Motor neuron (in vitro differentiated cells): ENCODE data around the gene GPR160. TPM values are rescaled to one million over a fixed set of nuclear protein-coding genes. Genes with fewer than 3 reads are reported as not detected.

Experiments used
- ATAC-seq, 8 experiments: fragments of 200-7000 bp; cut with Tn5 transposase; replicated peaks in 6 of 8; 2 replicates each; pipeline ENCODE4 v1.8.0; 2021; ENCODE audit warnings: mild to moderate bottlenecking in 8 of 8, moderate library complexity in 8 of 8
- H3K27ac ChIP-seq, 2 donors: fragments of 250-450 bp; sonication (Bioruptor Pico); 2 replicates each; pipeline ENCODE4 v1.9.0; 2021; ENCODE audit warnings: antibody characterized with exemption in 2 of 2, mild to moderate bottlenecking in 2 of 2, moderate library complexity in 1 of 2
- H3K4me1 ChIP-seq, 2 donors: fragments of 250-450 bp; sonication (Bioruptor Pico); replicated peaks in 1 of 2; 2 replicates each; pipeline ENCODE4 v1.6.1; 2021; ENCODE audit warnings: antibody characterized with exemption in 2 of 2, mild to moderate bottlenecking in 2 of 2, moderate library complexity in 1 of 2
- H3K4me3 ChIP-seq, 5 donors: fragments of 250-450 bp; sonication (Bioruptor Pico); 2 replicates each; pipeline ENCODE4 v1.9.0; 2021; ENCODE audit warnings: antibody characterized with exemption in 5 of 5, mild to moderate bottlenecking in 5 of 5, moderate library complexity in 4 of 5
- WGBS, 10 experiments: fragments of 450-650 bp; shearing (Covaris generic); methylation state at CpG; one replicate each; pipeline ENCODE4 v1.0.0; 2022; 5-methylcytosine and 5-hydroxymethylcytosine counted together
- in situ Hi-C, 9 experiments: fragments of 400-800 bp; cut with MboI; loops; one replicate each; pipeline ENCODE4 v1.15.0; 2021; ENCODE audit warnings: low sequenced_read_pairs in 9 of 9, low pct_unique_long_range_greater_than_20kb in 2 of 9; ENCODE audit not compliant: unreplicated experiment in 9 of 9
- total RNA-seq, 8 experiments: library from RNA; unstranded; fragments of 300-600 nt; gene quantifications; 2 replicates each; pipeline versions ENCODE4 v1.2.3 to v1.2.4, GENCODE V29; 2022

The GPR160 gene
- total RNA-seq, 8 experiments from 2014 or later: 0.38 to 4.8 (median 1.8) TPM

DNA sequence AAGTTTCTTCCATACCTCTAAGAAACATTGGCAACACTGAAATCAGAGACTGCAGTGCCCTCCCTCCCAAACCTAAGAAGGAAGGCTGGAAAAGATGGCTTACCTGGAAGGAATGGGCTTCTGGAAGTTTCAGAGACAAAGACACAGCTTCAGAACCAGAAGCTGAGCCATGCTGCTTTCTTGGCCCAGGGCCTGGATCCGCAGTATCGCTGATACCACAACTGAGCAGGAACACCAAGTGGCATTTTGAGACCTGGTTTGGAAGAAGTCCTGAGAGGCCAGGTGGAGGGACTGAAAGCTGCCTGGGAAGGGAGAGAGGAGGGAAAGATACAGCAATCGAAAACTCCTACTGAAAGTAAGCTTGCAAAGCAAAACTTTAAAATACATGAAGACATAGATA, 19.8 kb downstream of the GPR160 start:
- H3K4me1 ChIP-seq: no peaks in the 10 kb centered on the region
- WGBS, 10 experiments: 80 to 100% (median 86%) methylated on average over 1 to 3 of the region's 3 CpGs; no CpG with 5 or more reads in 5 of the 10 experiments
- no peak overlapping the region for H3K27ac ChIP-seq
- ATAC-seq: no peak
- no peak overlapping the region for H3K4me3 ChIP-seq
- in situ Hi-C loops: loop anchor here in 1 of 9 experiments (25.0 kb wide), 1 partner anchor 195 kb away; the partner anchor contains the start of gene LRRC31

GRCh38 chr3:170058127-170058526, 20.3 kb downstream of the GPR160 start:
- Histone ChIP-seq H3K4me1 (no peaks in the 10 kb centered on the region), H3K27ac (no peak overlapping the region), H3K4me3 (no peak overlapping the region)
- 43 to 100% (median 81%) methylated on average over 1 to 6 of the region's 6 CpGs for WGBS, 10 experiments
- no peak for ATAC-seq
- in situ Hi-C loops: loop anchor here in 1 of 9 experiments (25.0 kb wide), 1 partner anchor 196 kb away; the partner anchor contains the start of gene LRRC31

- in situ Hi-C loops: loop anchor here in 1 of 9 experiments (25.0 kb wide), 1 partner anchor 197 kb away; the partner anchor contains the start of gene LRRC31
- no peak for ATAC-seq
- Histone ChIP-seq H3K27ac (no peak overlapping the region), H3K4me3 (no peak overlapping the region), H3K4me1 (no peaks in the 10 kb centered on the region)
- 11 to 50% (median 29%) methylated on average over 1 of the region's 1 CpG; no CpG with 5 or more reads in 6 of the 10 experiments for WGBS, 10 experiments
Measured at GRCh38 chr3:170059447-170059846, 21.7 kb downstream of the GPR160 start.

- no peak overlapping the region for H3K27ac ChIP-seq
- 50 to 100% (median 94%) methylated on average over 1 to 18 of the region's 20 CpGs; no CpG with 5 or more reads in 5 of the 10 experiments for WGBS, 10 experiments
- in situ Hi-C loops: loop anchor here in 1 of 9 experiments (25.0 kb wide), 1 partner anchor 200 kb away; the partner anchor contains the start of gene LRRC31
- ATAC-seq: no peak
- no peak overlapping the region for H3K4me3 ChIP-seq
- no peaks in the 10 kb centered on the region for H3K4me1 ChIP-seq
Measured at GRCh38 chr3:170062068-170062467, 24.3 kb downstream of the GPR160 start.

DNA sequence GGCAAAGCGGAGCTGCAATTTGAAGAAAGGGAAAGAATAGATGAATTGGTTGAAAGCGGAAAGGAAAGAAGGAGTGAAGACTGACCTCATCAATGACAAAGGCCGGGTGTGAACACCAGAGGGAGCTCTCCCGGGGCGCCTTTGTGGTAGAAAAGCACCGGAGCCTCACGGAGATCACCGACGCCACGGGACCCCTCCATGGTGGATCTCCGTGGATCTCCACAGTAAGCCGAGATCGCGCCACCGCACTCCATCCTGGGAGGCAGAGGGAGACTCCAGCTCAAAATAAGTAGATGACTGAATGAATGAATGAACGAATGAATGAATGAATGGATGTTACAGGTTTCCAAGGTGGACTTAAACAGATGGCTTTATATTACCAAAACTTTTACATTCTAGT, 25.0 kb downstream of the GPR160 start:
- no peak for ATAC-seq
- WGBS, 10 experiments: 40 to 96% (median 87%) methylated on average over 1 to 16 of the region's 16 CpGs; no CpG with 5 or more reads in 3 of the 10 experiments

DNA sequence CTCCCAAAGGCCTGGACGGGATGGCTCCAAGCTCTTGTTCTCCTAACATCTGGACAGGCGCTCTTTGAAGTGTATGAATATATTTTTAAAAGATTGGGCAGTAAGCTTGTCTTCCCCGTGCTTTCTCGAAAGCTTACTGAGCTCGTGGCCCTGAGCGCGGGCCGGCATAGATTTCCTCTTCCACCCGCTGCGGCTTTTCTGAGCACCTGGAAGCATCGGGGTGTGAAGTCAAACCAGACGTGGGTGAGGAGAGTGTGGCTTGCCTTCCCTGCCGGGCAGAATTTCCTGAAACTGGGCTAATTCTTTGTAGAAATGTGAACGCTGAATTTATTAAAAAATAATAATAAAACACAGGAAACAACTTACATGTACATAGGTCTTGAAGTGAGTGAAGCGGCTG, 25.9 kb downstream of the GPR160 start:
- 70 to 100% (median 83%) methylated on average over 2 to 13 of the region's 15 CpGs; no CpG with 5 or more reads in 5 of the 10 experiments for WGBS, 10 experiments
- Histone ChIP-seq H3K4me3 (no peak overlapping the region), H3K27ac (no peak overlapping the region), H3K4me1 (no peaks in the 10 kb centered on the region)
- in situ Hi-C loops: loop anchor here in 1 of 9 experiments (25.0 kb wide), 1 partner anchor 201 kb away; the partner anchor contains the start of gene LRRC31
- no peak for ATAC-seq

More for the DNA sequence above, 25.0 kb downstream of the GPR160 start:
- Histone ChIP-seq H3K4me1 (no peaks in the 10 kb centered on the region), H3K4me3 (no peak overlapping the region), H3K27ac (no peak overlapping the region)
- in situ Hi-C loops: loop anchor here in 1 of 9 experiments (25.0 kb wide), 1 partner anchor 200 kb away; the partner anchor contains the start of gene LRRC31

- in situ Hi-C loops: loop anchor here in 1 of 9 experiments (25.0 kb wide), 1 partner anchor 202 kb away; the partner anchor contains the start of gene LRRC31
- 80 to 100% (median 88%) methylated on average over 1 to 12 of the region's 18 CpGs; no CpG with 5 or more reads in 1 of the 10 experiments for WGBS, 10 experiments
- Histone ChIP-seq H3K4me3 (no peak overlapping the region), H3K4me1 (no peaks in the 10 kb centered on the region), H3K27ac (no peak overlapping the region)
- no peak for ATAC-seq
Measured at GRCh38 chr3:170064108-170064507, 26.3 kb downstream of the GPR160 start.

DNA sequence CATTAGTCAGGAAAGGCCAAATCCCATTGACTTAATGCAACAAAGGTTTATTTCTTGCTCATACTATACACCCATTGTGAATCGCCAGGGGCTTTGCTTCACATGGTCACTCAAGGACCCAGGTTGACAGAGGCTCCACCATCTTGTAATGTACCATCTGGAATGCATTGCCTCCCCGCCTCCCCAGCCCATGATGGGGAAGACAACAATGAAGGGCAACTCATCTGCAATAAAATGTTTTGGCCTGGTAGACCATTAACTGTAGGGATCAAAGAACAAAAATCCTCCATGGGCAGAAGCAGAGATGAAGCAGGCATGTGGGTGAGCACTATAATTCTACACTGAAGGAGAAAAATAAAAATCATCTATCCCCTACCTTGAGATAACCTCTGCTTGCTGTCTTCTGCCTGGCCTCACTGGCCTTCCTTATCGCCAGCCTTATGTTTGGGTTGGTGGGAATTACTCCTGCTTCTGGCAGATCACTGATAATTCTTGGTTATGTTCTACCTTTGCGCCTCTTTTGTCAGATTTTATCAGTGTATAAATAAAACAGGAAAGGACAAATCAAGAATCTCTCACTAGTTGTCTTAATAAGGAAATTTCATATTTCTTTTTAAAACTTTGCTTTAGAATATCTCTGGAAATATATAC, 37.8 kb downstream of the GPR160 start:
- H3K4me3 ChIP-seq: no peak overlapping the region
- no peak for ATAC-seq
- in situ Hi-C loops: no loop called here
- H3K4me1 ChIP-seq: no peaks in the 10 kb centered on the region
- H3K27ac ChIP-seq: no peak overlapping the region
- WGBS, 10 experiments: 50 to 100% (median 96%) methylated on average over 1 to 4 of the region's 4 CpGs; no CpG with 5 or more reads in 1 of the 10 experiments

GRCh38 chr3:170076715-170077238, 39.0 kb downstream of the GPR160 start:
- H3K27ac ChIP-seq: no peak overlapping the region
- H3K4me3 ChIP-seq: no peak overlapping the region
- no peaks in the 10 kb centered on the region for H3K4me1 ChIP-seq
- no peak for ATAC-seq
- in situ Hi-C loops: no loop called here
- WGBS, 10 experiments: 50 to 100% (median 97%) methylated on average over 1 to 5 of the region's 6 CpGs; no CpG with 5 or more reads in 1 of the 10 experiments

DNA sequence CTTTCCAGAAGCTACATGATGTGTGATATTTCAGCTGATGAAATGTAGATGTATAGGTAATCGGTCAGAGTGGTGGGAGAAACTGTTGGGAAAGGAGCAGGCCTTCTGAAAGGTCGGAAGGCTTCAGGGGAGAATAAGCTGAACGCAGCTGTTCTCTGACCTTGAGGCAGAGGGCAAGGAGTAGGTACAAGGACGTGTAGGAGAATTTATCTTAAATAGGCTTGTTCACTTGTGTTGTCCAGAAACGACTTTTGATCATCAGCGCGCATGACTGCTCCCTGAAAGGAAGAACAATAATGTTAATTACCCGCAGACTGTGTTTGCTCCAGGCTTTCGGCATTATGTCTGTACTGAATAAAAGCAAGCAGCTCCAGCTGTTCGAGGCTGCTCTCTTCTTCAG, 39.6 kb downstream of the GPR160 start:
- Histone ChIP-seq H3K4me3 (no peak overlapping the region), H3K27ac (no peak overlapping the region), H3K4me1 (no peaks in the 10 kb centered on the region)
- no peak for ATAC-seq
- whole genome bisulfite sequencing, 10 experiments: 55 to 100% (median 89%) methylated on average over 1 to 8 of the region's 10 CpGs; no CpG with 5 or more reads in 1 of the 10 experiments
- in situ Hi-C loops: no loop called here

GRCh38 chr3:170078620-170079281, 41.0 kb downstream of the GPR160 start:
- in situ Hi-C loops: no loop called here

DNA sequence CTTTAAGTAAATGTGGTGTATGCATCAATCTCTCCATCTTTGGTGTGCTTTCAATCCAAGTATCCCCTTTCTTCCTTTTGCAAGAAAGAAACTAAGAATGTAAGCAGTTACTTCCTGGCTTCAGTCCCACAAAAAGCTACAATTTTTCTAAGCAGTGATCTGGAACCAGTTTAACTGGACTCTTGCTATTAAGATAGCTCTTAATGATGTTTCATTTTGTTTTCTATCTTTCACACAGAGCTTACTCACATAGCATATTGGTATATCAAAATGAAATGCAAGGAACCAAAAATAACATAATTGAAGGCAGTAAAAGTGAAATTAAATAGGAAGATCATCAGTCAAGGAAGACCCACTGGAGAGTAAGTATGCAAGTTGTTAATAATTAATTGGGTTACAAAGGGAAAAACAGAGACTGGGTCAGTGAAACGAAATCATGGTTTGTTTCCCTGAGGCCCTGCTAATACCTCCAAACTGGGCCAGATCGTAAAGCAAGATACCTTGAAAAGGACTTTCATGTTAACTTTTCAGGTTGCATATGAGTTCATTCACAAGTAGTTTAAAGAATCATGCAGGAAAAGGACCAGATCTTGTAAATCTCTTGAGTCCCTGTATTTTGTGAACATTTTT, 41.9 kb downstream of the GPR160 start:
- Histone ChIP-seq H3K27ac (no peak overlapping the region), H3K4me1 (no peaks in the 10 kb centered on the region), H3K4me3 (no peak overlapping the region)
- in situ Hi-C loops: no loop called here
- 0 to 89% (median 38%) methylated on average over 1 to 2 of the region's 2 CpGs; no CpG with 5 or more reads in 1 of the 10 experiments for WGBS, 10 experiments
- no peak for ATAC-seq

More at GRCh38 chr3:170078620-170079281, 41.0 kb downstream of the GPR160 start:
- WGBS, 10 experiments: 59 to 95% (median 71%) methylated on average over 1 to 11 of the region's 13 CpGs
- H3K4me1 ChIP-seq: no peaks in the 10 kb centered on the region
- peak in 1 of 8 experiments; percentile 13 for ATAC-seq
- no peak overlapping the region for H3K4me3 ChIP-seq
- H3K27ac ChIP-seq: no peak overlapping the region
